PC-9 (cell line): ENCODE results near the gene GALNT1.

Experiments
- EZH2 ChIP-seq: fragments of 200-600 bp; sonication (generic); IDR thresholded peaks from 2 replicates; pipeline ENCODE4 v1.8.0; 2017; ENCODE audit warnings: antibody characterized with exemption, low read depth
- TF ChIP-seq, protein P1 (sequence below): fragments of 200-600 bp; sonication (generic); conservative IDR thresholded peaks from 2 replicates; pipeline ENCODE4 v1.6.1; 2017; ENCODE audit warnings: mixed run types, antibody characterized with exemption, mild to moderate bottlenecking, moderate library complexity

- TF ChIP-seq, protein P1, sequence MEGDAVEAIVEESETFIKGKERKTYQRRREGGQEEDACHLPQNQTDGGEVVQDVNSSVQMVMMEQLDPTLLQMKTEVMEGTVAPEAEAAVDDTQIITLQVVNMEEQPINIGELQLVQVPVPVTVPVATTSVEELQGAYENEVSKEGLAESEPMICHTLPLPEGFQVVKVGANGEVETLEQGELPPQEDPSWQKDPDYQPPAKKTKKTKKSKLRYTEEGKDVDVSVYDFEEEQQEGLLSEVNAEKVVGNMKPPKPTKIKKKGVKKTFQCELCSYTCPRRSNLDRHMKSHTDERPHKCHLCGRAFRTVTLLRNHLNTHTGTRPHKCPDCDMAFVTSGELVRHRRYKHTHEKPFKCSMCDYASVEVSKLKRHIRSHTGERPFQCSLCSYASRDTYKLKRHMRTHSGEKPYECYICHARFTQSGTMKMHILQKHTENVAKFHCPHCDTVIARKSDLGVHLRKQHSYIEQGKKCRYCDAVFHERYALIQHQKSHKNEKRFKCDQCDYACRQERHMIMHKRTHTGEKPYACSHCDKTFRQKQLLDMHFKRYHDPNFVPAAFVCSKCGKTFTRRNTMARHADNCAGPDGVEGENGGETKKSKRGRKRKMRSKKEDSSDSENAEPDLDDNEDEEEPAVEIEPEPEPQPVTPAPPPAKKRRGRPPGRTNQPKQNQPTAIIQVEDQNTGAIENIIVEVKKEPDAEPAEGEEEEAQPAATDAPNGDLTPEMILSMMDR, result no peak
- TF ChIP-seq EZH2, result no peak
These were observed 133.0 kb downstream of the GALNT1 start for GRCh38 chr18:35714539-35714938.
